OCI-LY1 (cell line): ENCODE measurements around the gene PLEKHM1.

ENCODE experiments used
- H2AFZ ChIP-seq: fragments of 200-600 bp; sonication (generic), shearing (Covaris generic); 2 replicates; pipeline ENCODE4 v1.6.0; 2014; ENCODE audit warnings: antibody characterized with exemption, mild to moderate bottlenecking, low read length
- H3F3A ChIP-seq: fragments of 200-600 bp; sonication (generic), shearing (Covaris generic); 2 replicates; pipeline ENCODE4 v1.6.0; 2014; ENCODE audit warnings: mild to moderate bottlenecking, antibody characterized with exemption, low read length, moderate library complexity; ENCODE audit not compliant: insufficient read depth
- H3K27ac ChIP-seq: fragments of 200-600 bp; sonication (generic); 2 replicates; pipeline ENCODE4 v1.5.1; 2014; ENCODE audit warnings: low read length, mixed run types, mild to moderate bottlenecking, low read depth; ENCODE audit not compliant: poor library complexity, severe bottlenecking
- H3K27me3 ChIP-seq: fragments of 200-600 bp; sonication (generic); 2 replicates; pipeline ENCODE4 v1.6.0; 2014; ENCODE audit warnings: antibody characterized with exemption, mild to moderate bottlenecking, low read length, moderate library complexity; ENCODE audit not compliant: insufficient read depth
- H3K36me3 ChIP-seq: fragments of 200-600 bp; sonication (generic); 2 replicates; pipeline ENCODE4 v1.6.1; 2014; ENCODE audit warnings: mild to moderate bottlenecking, antibody characterized with exemption, low read length, moderate library complexity, mixed read lengths; ENCODE audit not compliant: insufficient read depth
- H3K4me1 ChIP-seq: fragments of 200-600 bp; sonication (generic); 2 replicates; pipeline ENCODE4 v1.5.1; 2014; ENCODE audit warnings: mild to moderate bottlenecking, low read length, moderate library complexity; ENCODE audit not compliant: insufficient read depth, severe bottlenecking
- H3K4me2 ChIP-seq: fragments of 200-600 bp; sonication (generic), shearing (Covaris generic); 2 replicates; pipeline ENCODE4 v1.6.1; 2014; ENCODE audit warnings: low read length
- H3K4me3 ChIP-seq: fragments of 200-600 bp; sonication (generic); 2 replicates; pipeline ENCODE4 v1.5.1; 2014; ENCODE audit warnings: low read length, low read depth, mild to moderate bottlenecking, mixed read lengths; ENCODE audit not compliant: poor library complexity, severe bottlenecking
- H3K79me2 ChIP-seq: fragments of 200-600 bp; shearing (Covaris generic); 2 replicates; pipeline ENCODE4 v1.6.1; 2016; ENCODE audit warnings: mixed run types, low read length, mixed read lengths; ENCODE audit not compliant: insufficient read depth
- H3K9ac ChIP-seq: fragments of 200-600 bp; sonication (generic), shearing (Covaris generic); 2 replicates; pipeline ENCODE4 v1.6.1; 2014; ENCODE audit warnings: mild to moderate bottlenecking, low read length, mixed read lengths
- H3K9me2 ChIP-seq: fragments of 200-600 bp; sonication (generic), shearing (Covaris generic); 2 replicates; pipeline ENCODE4 v1.6.1; 2014; ENCODE audit warnings: low read depth, mild to moderate bottlenecking, low read length, mixed read lengths
- H3K9me3 ChIP-seq: fragments of 200-600 bp; shearing (Covaris generic); 2 replicates; pipeline ENCODE4 v1.6.1; 2014; ENCODE audit warnings: low read length, mixed read lengths
- H4K20me1 ChIP-seq: fragments of 200-600 bp; sonication (generic), shearing (Covaris generic); 2 replicates; pipeline ENCODE4 v1.6.0; 2016; ENCODE audit warnings: mild to moderate bottlenecking, low read length; ENCODE audit not compliant: insufficient read depth
- CTCF ChIP-seq: fragments of 200-600 bp; sonication (generic), shearing (Covaris generic); IDR thresholded peaks from 2 replicates; pipeline ENCODE4 v1.5.1; 2017; ENCODE audit warnings: mild to moderate bottlenecking, antibody characterized with exemption, low read length, moderate library complexity, mixed read lengths
- EZH2 ChIP-seq: fragments of 200-600 bp; sonication (generic), shearing (Covaris generic); IDR thresholded peaks from 2 replicates; pipeline ENCODE4 v1.8.0; 2017; ENCODE audit warnings: borderline replicate concordance, mixed run types, mild to moderate bottlenecking, antibody characterized with exemption, low read length, moderate library complexity, mixed read lengths

PLEKHM1 gene

DNA sequence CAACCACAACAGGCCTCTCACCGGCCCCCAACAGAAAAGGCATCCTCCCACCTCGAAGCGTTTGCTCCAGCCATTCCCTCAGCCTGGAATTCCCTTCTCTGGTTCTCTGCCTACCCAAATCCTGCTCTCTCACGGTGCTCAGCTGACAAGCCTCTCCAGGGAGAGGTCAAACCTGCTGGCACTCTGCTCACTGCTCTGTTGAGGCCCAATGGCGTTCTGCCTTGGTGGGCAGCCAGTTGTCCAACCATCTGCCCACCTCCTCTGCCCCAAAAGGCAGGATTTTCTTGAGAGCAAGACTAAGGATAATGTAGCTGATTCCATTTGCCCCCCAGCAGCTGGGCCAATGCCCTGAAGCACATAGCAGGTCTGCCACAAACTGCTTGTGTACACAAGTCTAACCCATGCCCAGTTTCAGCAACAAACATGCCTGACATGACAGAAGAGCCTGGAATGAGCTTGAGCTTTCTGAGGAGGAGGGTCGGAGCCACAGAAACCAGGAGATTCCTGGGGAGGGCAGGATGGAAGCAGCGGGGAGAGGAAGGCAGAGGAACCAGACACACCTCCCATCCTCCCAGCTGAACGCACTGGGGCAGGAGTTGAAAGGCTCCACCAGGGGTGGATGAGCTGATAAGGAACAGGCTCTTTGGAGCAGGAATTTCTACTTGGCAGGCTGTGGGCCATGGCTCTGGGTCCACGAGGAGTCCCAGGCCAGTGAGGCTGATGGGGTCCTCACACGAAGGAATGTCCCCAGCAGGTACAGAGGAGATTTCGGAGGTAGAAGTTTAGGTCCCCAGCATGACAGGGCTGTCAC, 81.7 kb downstream of the PLEKHM1 start:
- H3F3A ChIP-seq, result no peaks in the 10 kb centered on the region
- peak overlapping the region; percentile 71 for H3K27ac ChIP-seq
- H3K9ac ChIP-seq, result peak overlapping the region; percentile 85; the same call in 1 of the 2 replicates
- no peaks in the 10 kb centered on the region for H4K20me1 ChIP-seq
- peak overlapping the region; percentile 76 for H3K4me3 ChIP-seq
- peak overlapping the region; percentile 86 for H3K4me2 ChIP-seq
- no peaks in the 10 kb centered on the region for H3K27me3 ChIP-seq
- no peaks in the 10 kb centered on the region for H3K79me2 ChIP-seq
- no peak overlapping the region for H2AFZ ChIP-seq
- no peaks in the 10 kb centered on the region for H3K9me2 ChIP-seq
- H3K9me3 ChIP-seq, result no peaks in the 10 kb centered on the region
- peaks cover 56% of the 10 kb centered on the region for H3K4me1 ChIP-seq
- TF ChIP-seq EZH2 (no peak), CTCF (no peak)
- H3K36me3 ChIP-seq, result peaks cover 15% of the 10 kb centered on the region; the same call in 1 of the 2 replicates

DNA sequence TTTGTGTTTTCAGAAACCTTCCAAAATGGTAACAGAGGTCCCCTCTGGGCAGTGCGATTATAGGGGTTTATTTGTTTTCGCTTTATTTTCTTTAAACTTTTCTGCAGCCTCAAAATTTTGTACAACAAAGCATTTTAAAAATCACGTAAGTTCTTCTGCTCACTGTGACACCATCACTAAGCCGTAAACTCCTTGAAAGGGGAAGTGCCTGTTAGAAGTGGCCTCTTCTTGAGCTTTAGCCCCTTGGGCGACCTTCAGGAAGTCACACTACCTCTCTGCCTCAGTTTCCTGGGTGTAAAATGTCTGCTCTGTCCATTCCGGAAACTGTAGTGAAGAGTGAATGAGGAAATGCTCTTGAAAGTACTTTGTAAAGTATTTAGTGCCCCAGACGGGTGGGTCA, 84.4 kb downstream of the PLEKHM1 start:
- no peak overlapping the region for H3K4me2 ChIP-seq

GRCh38 chr17:45405250-45406086, 85.1 kb downstream of the PLEKHM1 start:
- H3K9me2 ChIP-seq, result no peaks in the 10 kb centered on the region
- no peak overlapping the region for H2AFZ ChIP-seq
- peaks cover 33% of the 10 kb centered on the region for H3K36me3 ChIP-seq
- H3K4me1 ChIP-seq, result peaks cover 45% of the 10 kb centered on the region
- no peaks in the 10 kb centered on the region for H3K27me3 ChIP-seq
- no peaks in the 10 kb centered on the region for H3K79me2 ChIP-seq
- no peaks in the 10 kb centered on the region for H3K9me3 ChIP-seq
- TF ChIP-seq CTCF (no peak), EZH2 (no peak)
- H3K4me2 ChIP-seq, result no peak overlapping the region
- no peaks in the 10 kb centered on the region for H4K20me1 ChIP-seq
- H3K27ac ChIP-seq, result no peak overlapping the region
- H3F3A ChIP-seq, result no peaks in the 10 kb centered on the region
- no peak overlapping the region for H3K9ac ChIP-seq
- H3K4me3 ChIP-seq, result no peak overlapping the region

More for the DNA sequence above, 84.4 kb downstream of the PLEKHM1 start:
- H3F3A ChIP-seq, result no peaks in the 10 kb centered on the region
- H3K79me2 ChIP-seq, result no peaks in the 10 kb centered on the region
- H3K27me3 ChIP-seq, result no peaks in the 10 kb centered on the region
- H2AFZ ChIP-seq, result no peak overlapping the region
- H4K20me1 ChIP-seq, result no peaks in the 10 kb centered on the region
- no peak overlapping the region for H3K4me3 ChIP-seq
- no peaks in the 10 kb centered on the region for H3K9me3 ChIP-seq
- H3K27ac ChIP-seq, result no peak overlapping the region
- peaks cover 51% of the 10 kb centered on the region for H3K4me1 ChIP-seq
- no peak overlapping the region for H3K9ac ChIP-seq
- TF ChIP-seq CTCF (no peak), EZH2 (no peak)
- no peaks in the 10 kb centered on the region for H3K9me2 ChIP-seq
- H3K36me3 ChIP-seq, result peaks cover 29% of the 10 kb centered on the region
